Right lobe of liver (tissue), 6 donors: Measurements from ENCODE around the gene CBX1. TPM values are rescaled to one million over a fixed set of nuclear protein-coding genes. Genes with fewer than 3 reads are reported as not detected.

Experiments
- ATAC-seq, 4 donors: fragments of 200-7000 bp; cut with Tn5 transposase; one replicate each; pipeline ENCODE4 v1.9.1; 2020; ENCODE audit warnings: mild to moderate bottlenecking in 4 of 4, moderate library complexity in 4 of 4
- DNase-seq, 3 donors: peaks; one replicate each; pipeline ENCODE4 v3.0.0-alpha.2; 2020
- H3K27ac ChIP-seq, 3 donors: fragments of 200-600 bp; one replicate each; pipeline ENCODE4 v1.8.0; 2022
- H3K27me3 ChIP-seq, 2 donors: fragments of 200-600 bp; one replicate each; pipeline ENCODE4 v1.8.0; 2022
- H3K36me3 ChIP-seq, 4 donors: fragments of 200-600 bp; sonication (generic) in 1 of 4; one replicate each; pipeline versions ENCODE4 v1.5.1 to v1.8.0; 2017 to 2022; ENCODE audit warnings: control low read depth in 1 of 4
- H3K4me1 ChIP-seq, 4 donors: fragments of 200-600 bp; sonication (generic) in 1 of 4; one replicate each; pipeline versions ENCODE4 v1.5.1 to v1.8.0; 2017 to 2022; ENCODE audit warnings: control low read depth in 1 of 4
- H3K4me3 ChIP-seq, 3 donors: fragments of 200-600 bp; one replicate each; pipeline ENCODE4 v1.8.0; 2022
- H3K9me3 ChIP-seq, 4 donors: fragments of 200-600 bp; sonication (generic) in 1 of 4; one replicate each; pipeline versions ENCODE4 v1.5.1 to v1.8.0; 2017 to 2022; ENCODE audit warnings: control low read depth in 1 of 4
- POLR2A ChIP-seq: fragments of 450-650 bp; IDR thresholded peaks from one replicate; pipeline ENCODE4 v1.6.1; 2017; ENCODE audit warnings: antibody characterized with exemption, mild to moderate bottlenecking
- WGBS: methylation state at CpG from one replicate; pipeline ENCODE4 v1.1.6; 2018; ENCODE audit warnings: low coverage, low lambda C conversion rate; ENCODE audit not compliant: insufficient coverage; ENCODE audit errors: missing lambda C conversion rate; 5-methylcytosine and 5-hydroxymethylcytosine counted together
- intact Hi-C, 2 donors: fragments of 100-400 bp; cut with DNase I; formaldehyde crosslinking; loops; one replicate each; pipeline versions ENCODE4 v1.11.2 to v1.14.1; 2022
- total RNA-seq, 6 experiments: library from RNA; depleted of rRNA in 2 of 6; stranded (reverse); fragments of >200 nt in 2 of 6; fragmentation: NEBNext Ultra II Directional in 3 of 6; extraction: Animal tissue kit (Norgen Biotek cat#: 25700) in 3 of 6; gene quantifications; one replicate each; pipeline versions ENCODE4 v1.1.0 to v1.2.4, GENCODE V29; 2016 to 2023
- TF ChIP-seq, protein P1 (sequence below), 4 donors: fragments of 200-600 bp in 3 of 4; fragments of 450-650 bp in 1 of 4; IDR thresholded peaks; one replicate each; pipeline versions ENCODE4 v1.5.1 to v1.8.0; 2016 to 2022; ENCODE audit warnings: antibody characterized with exemption in 4 of 4, mild to moderate bottlenecking in 2 of 4
- donor health status: DM: no; HTN: yes; CAD: no.
- donor health status: DM: no; HTN: no; CAD: no.
- donor health status: DM: no; HTN: no; CAD: no.
- donor health status: DM: no; HTN: yes; CAD: no.
- donor health status: DM: no; HTN: yes; CAD: no.

CBX1 gene
- total RNA-seq, 6 experiments from 2014 or later, result 7.0 to 10.5 (median 9.9) TPM

DNA sequence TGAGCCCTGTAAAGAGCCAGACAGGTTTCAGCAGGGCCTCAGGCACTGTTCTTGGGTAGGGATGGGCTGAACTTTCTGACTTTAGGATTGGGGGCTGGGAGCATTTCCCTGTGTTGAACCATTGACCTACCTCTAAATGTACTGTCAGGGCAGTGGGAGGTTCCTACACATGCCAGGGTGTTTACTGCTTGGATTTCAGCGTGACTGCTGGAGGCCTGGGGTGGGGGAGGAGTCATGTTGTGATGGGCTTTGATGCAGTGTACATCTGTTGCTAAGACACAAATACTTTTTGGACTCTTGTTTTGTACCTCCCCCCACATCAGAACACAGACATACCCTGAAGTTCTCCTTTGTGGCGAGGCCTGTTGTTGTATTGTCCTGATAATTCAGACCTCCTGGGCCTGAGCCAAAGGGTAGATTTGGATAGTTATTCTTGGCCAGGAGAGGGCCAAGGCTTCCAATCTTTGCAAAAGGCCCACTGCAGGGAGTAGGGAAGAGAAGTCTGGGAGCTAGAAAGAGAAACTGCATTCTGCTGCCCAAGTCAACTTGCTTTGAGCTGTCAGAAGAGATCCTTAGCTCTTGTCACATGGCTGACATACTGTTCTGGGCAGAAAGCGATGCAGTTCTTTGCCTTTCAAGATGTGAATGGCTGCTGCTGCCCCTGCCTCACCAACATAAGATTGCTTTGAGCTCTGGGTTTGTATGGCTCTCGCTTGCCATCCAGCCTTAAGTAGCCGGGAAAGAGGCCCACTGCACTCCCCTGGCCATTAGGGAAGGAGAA lies 49.4 kb downstream of the CBX1 start:
- Histone ChIP-seq H3K27ac (peak overlapping the region; percentile 62 to 96 (median 91)), H3K36me3 (peaks cover 0 to 21% (median 4%) of the 10 kb centered on the region in 4 donors), H3K9me3 (no peaks in the 10 kb centered on the region), H3K4me1 (peaks cover 2 to 63% (median 28%) of the 10 kb centered on the region in 4 donors), H3K27me3 (no peaks in the 10 kb centered on the region), H3K4me3 (peak overlapping the region in 2 of 3 donors; percentile 32 to 83)
- WGBS, result 18% methylated on average over 3 of the region's 5 CpGs
- DNase-seq, result peak in 2 of 3 donors; percentile 72 to 82
- ATAC-seq, result peak; percentile 4 to 42 (median 15)
- intact Hi-C loops, result no loop called here
- TF ChIP-seq POLR2A, result no peak
- TF ChIP-seq, protein P1, sequence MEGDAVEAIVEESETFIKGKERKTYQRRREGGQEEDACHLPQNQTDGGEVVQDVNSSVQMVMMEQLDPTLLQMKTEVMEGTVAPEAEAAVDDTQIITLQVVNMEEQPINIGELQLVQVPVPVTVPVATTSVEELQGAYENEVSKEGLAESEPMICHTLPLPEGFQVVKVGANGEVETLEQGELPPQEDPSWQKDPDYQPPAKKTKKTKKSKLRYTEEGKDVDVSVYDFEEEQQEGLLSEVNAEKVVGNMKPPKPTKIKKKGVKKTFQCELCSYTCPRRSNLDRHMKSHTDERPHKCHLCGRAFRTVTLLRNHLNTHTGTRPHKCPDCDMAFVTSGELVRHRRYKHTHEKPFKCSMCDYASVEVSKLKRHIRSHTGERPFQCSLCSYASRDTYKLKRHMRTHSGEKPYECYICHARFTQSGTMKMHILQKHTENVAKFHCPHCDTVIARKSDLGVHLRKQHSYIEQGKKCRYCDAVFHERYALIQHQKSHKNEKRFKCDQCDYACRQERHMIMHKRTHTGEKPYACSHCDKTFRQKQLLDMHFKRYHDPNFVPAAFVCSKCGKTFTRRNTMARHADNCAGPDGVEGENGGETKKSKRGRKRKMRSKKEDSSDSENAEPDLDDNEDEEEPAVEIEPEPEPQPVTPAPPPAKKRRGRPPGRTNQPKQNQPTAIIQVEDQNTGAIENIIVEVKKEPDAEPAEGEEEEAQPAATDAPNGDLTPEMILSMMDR (IDR thresholded peaks at IDR 0.05), result peak in 1 of 4 donors; percentile 5

DNA sequence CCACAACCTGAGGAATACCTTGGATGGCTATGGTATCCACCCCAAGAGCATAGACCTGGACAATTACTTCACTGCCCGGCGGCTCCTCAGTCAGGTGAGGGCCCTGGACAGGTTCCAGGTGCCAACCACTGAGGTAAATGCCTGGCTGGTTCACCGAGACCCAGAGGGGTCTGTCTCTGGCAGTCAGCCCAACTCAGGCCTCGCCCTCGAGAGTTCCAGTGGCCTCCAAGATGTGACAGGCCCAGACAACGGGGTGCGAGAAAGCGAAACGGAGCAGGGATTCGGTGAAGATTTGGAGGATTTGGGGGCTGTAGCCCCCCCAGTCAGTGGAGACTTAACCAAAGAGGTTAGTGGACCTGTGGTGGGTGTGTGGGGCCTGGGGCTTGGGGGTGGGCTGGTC lies 50.0 kb downstream of the CBX1 start:
- H3K27me3 ChIP-seq, result no peaks in the 10 kb centered on the region
- peaks cover 0 to 15% (median 1%) of the 10 kb centered on the region in 4 donors for H3K36me3 ChIP-seq
- 39% methylated on average over 7 of the region's 10 CpGs for WGBS
- ATAC-seq, result no peak
- no peaks in the 10 kb centered on the region for H3K9me3 ChIP-seq
- intact Hi-C loops, result no loop called here
- H3K4me1 ChIP-seq, result peaks cover 2 to 69% (median 28%) of the 10 kb centered on the region in 4 donors
- H3K27ac ChIP-seq, result peak overlapping the region; percentile 62 to 96 (median 91)
- peak overlapping the region in 2 of 3 donors; percentile 15 to 83 for H3K4me3 ChIP-seq
- TF ChIP-seq, protein P1 (IDR thresholded peaks at IDR 0.05), result no peak
- TF ChIP-seq POLR2A, result no peak
- peak in 1 of 3 donors; percentile 59 for DNase-seq

DNA sequence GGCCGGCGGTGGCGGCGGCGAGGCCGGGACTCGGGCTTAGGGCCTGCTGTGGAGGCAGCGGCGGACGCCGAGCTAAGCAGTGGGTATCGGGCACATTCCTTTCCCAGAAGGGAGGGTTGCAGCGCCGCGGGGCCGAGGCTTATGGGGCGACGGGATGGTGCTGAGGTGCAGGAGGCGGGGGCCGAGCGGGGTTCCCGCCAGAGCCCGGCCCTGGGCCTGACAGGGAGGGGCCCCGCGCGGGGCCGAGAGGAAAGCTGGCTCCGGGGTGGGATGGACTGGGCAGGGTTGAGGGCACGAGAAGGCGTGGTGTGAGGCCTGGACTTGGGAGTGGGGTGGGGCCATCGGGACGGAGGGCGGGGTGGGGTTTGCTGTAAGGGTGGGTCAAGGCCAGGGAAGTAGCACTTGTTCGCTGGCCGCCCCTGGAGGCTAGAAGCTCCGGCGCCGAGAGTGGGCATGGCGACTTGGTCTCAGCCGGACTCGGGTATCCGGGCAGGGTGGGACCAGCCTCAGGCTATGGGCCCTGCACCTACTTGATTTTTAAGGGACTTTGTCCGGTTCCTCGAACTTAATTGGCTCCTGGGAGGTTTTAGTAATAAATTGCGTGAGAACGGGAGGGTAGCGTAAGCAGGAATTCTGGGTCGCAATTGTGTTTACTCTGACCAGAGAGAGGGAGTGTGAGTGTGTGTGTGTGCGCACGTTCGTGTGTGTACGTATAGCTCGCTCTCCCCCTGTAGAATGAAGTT lies 52.7 kb downstream of the CBX1 start:
- peak overlapping the region; percentile 66 to 88 (median 83) for H3K4me3 ChIP-seq
- H3K4me1 ChIP-seq, result peaks cover 2 to 48% (median 18%) of the 10 kb centered on the region in 4 donors
- TF ChIP-seq, protein P1 (IDR thresholded peaks at IDR 0.05), result no peak
- peak; percentile 88 for TF ChIP-seq POLR2A
- no peaks in the 10 kb centered on the region for H3K9me3 ChIP-seq
- intact Hi-C loops, result no loop called here
- DNase-seq (peak; percentile 95 to 97 (median 97)), ATAC-seq (peak; percentile 71 to 84 (median 74))
- peak overlapping the region; percentile 91 to 96 (median 94) for H3K27ac ChIP-seq
- H3K36me3 ChIP-seq, result peaks cover 0 to 11% (median 0%) of the 10 kb centered on the region in 4 donors
- 0% methylated on average over 33 of the region's 53 CpGs for WGBS
- H3K27me3 ChIP-seq, result no peaks in the 10 kb centered on the region

DNA sequence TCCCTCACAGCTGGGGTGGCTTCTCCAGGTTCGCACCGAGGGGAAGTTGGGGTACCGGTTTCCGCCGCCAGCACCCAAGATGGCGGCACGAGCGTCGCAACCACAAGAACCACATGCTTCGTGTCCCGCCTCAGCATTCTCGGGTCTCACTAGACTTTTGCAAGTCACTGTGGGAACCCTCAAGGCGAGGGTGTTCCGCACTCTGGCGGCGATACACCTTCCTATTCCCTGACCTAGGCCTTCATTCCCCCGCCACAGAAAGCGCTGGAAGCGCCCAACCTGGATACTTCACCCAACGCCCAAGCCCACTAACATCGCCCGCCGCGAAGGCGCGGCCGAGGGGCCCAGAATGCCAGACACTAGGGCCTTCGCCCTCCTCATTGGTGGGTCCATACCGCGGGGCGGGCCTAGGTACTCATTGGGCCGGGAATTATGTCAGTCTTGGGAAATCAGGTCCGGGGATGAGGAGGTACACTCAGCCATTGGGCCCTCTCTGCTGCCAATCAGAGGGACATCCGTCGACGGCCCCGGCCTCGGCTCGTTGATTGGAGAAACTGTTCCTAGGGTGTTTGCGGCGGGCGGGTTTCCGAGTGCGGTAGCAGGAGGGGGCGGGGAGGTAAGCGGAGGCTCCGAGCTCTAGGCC lies 53.4 kb downstream of the CBX1 start, which contains the start of gene NFE2L1:
NFE2L1 (plus strand) TSS at position 619 of the 643 bp plus-strand sequence. CDS start 2,760 bp downstream, outside the sequence.
- H3K9me3 ChIP-seq, result no peaks in the 10 kb centered on the region
- H3K4me1 ChIP-seq, result peaks cover 2 to 41% (median 15%) of the 10 kb centered on the region in 4 donors
- 0% methylated on average over 36 of the region's 47 CpGs for WGBS
- peak within 1 kb of the TSS; percentile 66 to 88 (median 83) for H3K4me3 ChIP-seq
- no peaks in the 10 kb centered on the region for H3K27me3 ChIP-seq
- intact Hi-C loops, result no loop called here
- H3K36me3 ChIP-seq, result peaks cover 0 to 11% (median 0%) of the 10 kb centered on the region in 4 donors
- peak; percentile 99 to 100 (median 100) for DNase-seq
- ATAC-seq, result peak; percentile 81 to 91 (median 82)
- peak; percentile 66 for TF ChIP-seq POLR2A
- TF ChIP-seq, protein P1 (IDR thresholded peaks at IDR 0.05), result no peak
- H3K27ac ChIP-seq, result peak within 1 kb of the TSS; percentile 91 to 96 (median 94)
